GM19023 (cell line): Measurements from ENCODE around the gene ARHGAP22.

ENCODE experiments used
- ATAC-seq: cut with Tn5 transposase; IDR thresholded peaks from one replicate; pipeline ENCODE4 v1.9.1; 2021; ENCODE audit warnings: mild to moderate bottlenecking, moderate library complexity; ENCODE audit not compliant: unreplicated experiment

Gene ARHGAP22

GRCh38 chr10:48468130-48468790 lies 136.6 kb downstream of the ARHGAP22 start:
- no peak for ATAC-seq

DNA sequence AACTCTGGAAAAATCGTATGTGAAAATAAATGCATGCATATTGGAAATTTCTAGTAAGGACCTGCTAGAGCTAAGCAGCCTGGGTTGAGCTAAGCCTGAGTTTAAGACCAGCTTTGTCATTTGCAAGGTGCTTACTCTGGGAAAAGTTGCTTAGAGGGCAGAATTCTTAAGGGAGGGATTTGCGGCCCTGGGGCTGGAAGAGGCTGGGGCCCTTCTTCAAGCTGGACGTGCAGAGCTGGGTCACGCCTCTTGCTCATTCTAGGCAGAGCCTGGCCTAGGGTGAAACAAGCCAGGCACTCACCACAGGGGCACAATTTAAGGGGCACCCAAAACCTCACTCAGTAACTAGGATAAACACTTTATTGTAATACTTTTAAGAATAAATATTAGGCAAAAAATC lies 137.2 kb downstream of the ARHGAP22 start:
- ATAC-seq = no peak

DNA sequence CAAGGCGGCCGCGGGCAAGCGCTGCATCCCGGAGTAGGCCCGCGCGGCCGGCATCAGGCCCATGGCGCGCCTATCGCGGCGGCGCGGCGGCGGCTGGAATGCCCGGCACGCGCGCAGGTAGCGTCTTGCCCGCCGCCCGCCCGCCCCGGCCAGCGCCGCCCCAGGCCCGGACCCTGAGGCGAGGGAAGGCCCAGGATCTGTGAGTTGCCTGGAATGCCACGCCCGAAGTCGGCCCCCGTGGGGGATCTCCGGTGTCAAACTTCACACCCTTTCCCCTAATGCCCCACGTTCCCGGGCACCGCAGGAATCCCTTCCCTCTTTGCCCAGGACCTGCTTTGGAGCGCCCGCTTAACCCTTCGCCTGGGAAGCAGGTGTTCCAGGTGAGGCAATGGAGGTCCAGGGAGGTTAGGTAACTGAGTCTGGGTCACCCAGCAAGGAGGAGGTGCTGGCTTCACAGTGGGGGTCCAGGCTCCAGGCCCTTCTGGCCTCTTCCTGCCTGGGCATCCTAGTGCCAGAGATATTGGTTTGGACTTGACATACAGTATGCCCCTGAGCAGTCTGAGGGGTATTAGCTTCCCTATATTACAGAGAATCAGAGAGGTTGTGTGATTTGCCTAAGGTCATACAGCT lies 138.1 kb downstream of the ARHGAP22 start:
- ATAC-seq = no peak

GRCh38 chr10:48465860-48466521 lies 138.9 kb downstream of the ARHGAP22 start:
- no peak for ATAC-seq

GRCh38 chr10:48464871-48465736 lies 139.8 kb downstream of the ARHGAP22 start:
- ATAC-seq = no peak

- no peak for ATAC-seq
Observed at GRCh38 chr10:48464121-48464870, 140.6 kb downstream of the ARHGAP22 start.

GRCh38 chr10:48463318-48464003 lies 141.4 kb downstream of the ARHGAP22 start:
- ATAC-seq = no peak

- ATAC-seq = no peak
Observed at GRCh38 chr10:48462482-48463020, 142.3 kb downstream of the ARHGAP22 start.

DNA sequence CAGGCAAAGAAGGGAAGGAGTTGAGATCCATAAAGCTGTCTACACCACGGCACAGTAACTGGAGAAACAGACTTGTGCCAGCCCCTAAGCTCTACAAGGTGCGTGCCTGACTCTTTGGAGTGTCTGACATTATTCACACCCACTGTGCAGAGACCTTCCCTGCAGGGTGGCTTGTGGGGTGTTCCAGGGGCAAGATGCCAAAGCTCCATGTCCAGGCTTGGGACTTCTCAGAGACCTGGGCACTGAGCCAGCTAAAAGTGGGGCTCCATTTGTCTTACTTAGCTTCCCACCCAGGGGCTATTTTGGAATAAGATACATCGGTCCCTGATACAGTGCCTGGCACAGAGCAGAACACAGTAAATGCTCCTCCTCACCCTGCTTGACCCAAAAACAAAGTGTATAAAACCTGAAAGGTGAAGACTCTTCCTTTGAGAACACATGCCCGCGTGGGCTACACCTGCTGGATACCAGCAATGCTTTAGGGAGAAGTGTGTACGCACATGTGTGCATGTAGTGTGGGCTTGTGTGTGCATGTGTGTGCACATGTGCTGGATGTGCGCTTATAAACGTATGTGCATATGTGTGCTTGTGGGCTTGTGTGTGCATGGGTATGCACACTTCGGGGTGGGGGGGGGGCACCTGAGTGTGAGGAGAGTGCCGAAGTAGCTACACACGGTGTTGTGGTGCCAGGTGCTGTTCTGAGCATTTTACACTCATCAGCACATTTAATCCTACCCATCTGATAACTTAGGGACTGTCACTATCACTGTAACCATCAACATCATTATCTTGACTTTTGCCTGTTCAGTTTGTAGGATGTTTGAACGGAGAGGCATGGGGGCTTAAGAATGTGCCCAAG lies 143.0 kb downstream of the ARHGAP22 start:
- ATAC-seq = no peak

- no peak for ATAC-seq
Observed at GRCh38 chr10:48460182-48460581, 144.7 kb downstream of the ARHGAP22 start.

- ATAC-seq = no peak
Observed at GRCh38 chr10:48459270-48460150, 145.4 kb downstream of the ARHGAP22 start.

DNA sequence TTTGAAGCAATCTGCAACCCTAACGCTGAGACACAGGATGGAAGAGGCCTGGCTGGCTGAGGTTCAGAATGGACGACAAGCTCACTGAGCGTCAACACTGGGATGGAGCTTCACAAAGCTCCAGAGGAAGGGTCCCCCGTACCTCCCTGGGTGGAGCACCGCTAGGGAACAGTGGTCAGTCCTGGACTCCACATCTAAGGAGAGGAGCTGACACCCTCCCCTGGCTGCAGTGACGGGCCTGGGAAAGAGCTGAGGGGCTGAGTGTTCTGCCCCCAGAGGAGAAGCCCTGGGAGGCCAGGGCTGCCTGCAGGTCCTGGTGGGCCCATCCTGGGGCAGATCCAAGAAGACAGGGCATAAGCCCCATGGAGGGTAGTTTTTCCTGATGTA lies 146.2 kb downstream of the ARHGAP22 start:
- ATAC-seq = no peak

DNA sequence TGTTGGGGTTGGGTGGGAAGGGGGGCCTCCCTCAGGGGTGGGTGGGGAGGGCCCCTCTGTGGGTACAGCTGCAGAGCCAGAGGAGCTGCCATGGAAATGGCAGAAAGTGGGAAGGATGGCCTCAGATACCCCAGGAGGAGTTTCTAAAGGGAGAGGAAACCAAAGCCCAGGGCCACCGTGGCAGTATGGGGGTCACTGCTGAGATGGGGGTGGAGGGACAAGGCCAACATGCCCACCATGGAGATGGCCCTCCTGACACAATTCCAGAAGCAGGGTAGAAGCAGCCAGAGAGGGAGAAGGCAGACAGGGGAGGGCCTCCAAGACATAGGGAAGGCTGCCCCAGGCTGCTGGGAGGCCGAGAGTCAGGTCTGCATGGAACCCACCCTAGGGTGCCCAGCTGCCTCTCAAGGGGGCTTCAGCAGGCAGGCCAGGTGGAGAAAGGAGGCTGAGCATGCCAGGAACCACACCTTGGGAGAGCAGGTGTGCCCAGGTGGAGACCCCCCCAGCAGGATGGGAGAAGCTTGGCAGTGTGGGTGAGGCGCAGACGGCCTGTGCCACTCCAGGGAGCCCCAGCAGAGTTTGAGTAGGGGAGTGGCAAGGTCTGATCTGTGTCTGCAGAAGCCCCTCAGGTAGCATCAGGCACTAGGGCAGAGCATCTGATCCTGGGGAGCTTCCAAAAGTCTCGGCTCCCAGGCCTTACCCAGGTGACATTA lies 146.8 kb downstream of the ARHGAP22 start:
- no peak for ATAC-seq

- ATAC-seq = no peak
Observed at GRCh38 chr10:48456808-48457761, 147.8 kb downstream of the ARHGAP22 start.

DNA sequence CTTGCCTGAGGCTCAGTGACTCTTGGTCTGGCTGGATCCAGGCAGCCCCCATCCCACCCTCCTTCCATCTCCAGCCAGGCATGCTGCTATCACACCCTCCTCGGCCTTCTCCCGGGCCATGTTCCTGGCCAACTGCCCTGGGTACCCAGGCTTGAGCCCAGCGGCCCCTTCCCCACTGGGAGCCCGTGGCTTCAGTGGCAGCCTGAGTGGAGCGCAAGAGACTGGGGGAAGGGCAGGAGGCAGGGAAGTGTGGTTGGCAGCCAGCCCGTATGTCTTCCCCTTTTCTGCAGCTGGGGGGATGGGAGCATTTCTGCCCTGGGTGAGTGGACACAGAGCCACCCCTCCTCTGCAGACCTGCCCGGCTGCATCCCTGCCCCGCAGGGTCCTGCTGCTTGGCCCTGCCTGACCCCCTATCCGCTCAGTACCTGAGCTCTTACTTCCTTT lies 148.5 kb downstream of the ARHGAP22 start:
- ATAC-seq = no peak
